Measurements from ENCODE around the gene DISP1. TPM values are rescaled to one million over a fixed set of nuclear protein-coding genes. Genes with fewer than 3 reads are reported as not detected.

The DISP1 gene
- total RNA-seq, 1 experiment from 2014 or later: 6.6 TPM

- Histone ChIP-seq H3K4me3 (ENCODE audit: low read depth, low read length) (no peak overlapping the region), H3K27me3 (replicated peaks; ENCODE audit: control insufficient read depth, insufficient read depth, low read length) (no peaks in the 10 kb centered on the region), H3K4me1 (no peaks in the 10 kb centered on the region), H3K9me3 (no peaks in the 10 kb centered on the region), H3K36me3 (ENCODE audit: control insufficient read depth, insufficient read depth, low read length) (no peaks in the 10 kb centered on the region)
- Mint-ChIP-seq H3K9me3 (ENCODE audit: unreplicated experiment) (no peaks in the 10 kb centered on the region), H3K36me3 (ENCODE audit: insufficient read depth, unreplicated experiment) (no peaks in the 10 kb centered on the region), H3K4me3 (ENCODE audit: unreplicated experiment) (no peak overlapping the region), H3K4me1 (ENCODE audit: low read depth, unreplicated experiment) (peaks cover 14% of the 10 kb centered on the region), H3K27me3 (ENCODE audit: insufficient read depth, unreplicated experiment) (no peaks in the 10 kb centered on the region), H3K27ac (ENCODE audit: unreplicated experiment) (no peak overlapping the region)
- POLR2A ChIA-PET: no interaction called here
- CTCF ChIA-PET: no interaction called here
- intact Hi-C loops (cut with micrococcal nuclease; ENCODE audit: unreplicated experiment): no loop called here
- no peak for TF ChIP-seq CTCF (IDR thresholded peaks at IDR 0.05; ENCODE audit: insufficient read depth in 1 of 2, low read depth in 1 of 2, low read length in 1 of 2, severe bottlenecking in 1 of 2, unreplicated experiment in 1 of 2)
- DNase-seq: no peak
- no TSS peak for BruUV-seq (replicated peaks)
Measured at GRCh38 chr1:222824641-222825040, 9.8 kb downstream of the DISP1 start.

GRCh38 chr1:222828939-222829338, 14.1 kb downstream of the DISP1 start:
- ChIA-PET CTCF (no interaction called here), POLR2A (no interaction called here)
- H3K4me1 Mint-ChIP-seq (ENCODE audit: low read depth, unreplicated experiment): peaks cover 8% of the 10 kb centered on the region
- H3K4me3 ChIP-seq (ENCODE audit: low read depth, low read length): no peak overlapping the region
- no peaks in the 10 kb centered on the region for H3K27me3 Mint-ChIP-seq (ENCODE audit: insufficient read depth, unreplicated experiment)
- no peaks in the 10 kb centered on the region for H3K27me3 ChIP-seq (replicated peaks; ENCODE audit: control insufficient read depth, insufficient read depth, low read length)
- H3K27ac Mint-ChIP-seq (ENCODE audit: unreplicated experiment): no peak overlapping the region
- H3K36me3 ChIP-seq (ENCODE audit: control insufficient read depth, insufficient read depth, low read length): no peaks in the 10 kb centered on the region
- H3K9me3 ChIP-seq: no peaks in the 10 kb centered on the region
- intact Hi-C loops (cut with micrococcal nuclease; ENCODE audit: unreplicated experiment): no loop called here
- no peak for TF ChIP-seq CTCF (IDR thresholded peaks at IDR 0.05; ENCODE audit: insufficient read depth in 1 of 2, low read depth in 1 of 2, low read length in 1 of 2, severe bottlenecking in 1 of 2, unreplicated experiment in 1 of 2)
- no peaks in the 10 kb centered on the region for H3K36me3 Mint-ChIP-seq (ENCODE audit: insufficient read depth, unreplicated experiment)
- no peaks in the 10 kb centered on the region for H3K9me3 Mint-ChIP-seq (ENCODE audit: unreplicated experiment)
- BruUV-seq (replicated peaks): no TSS peak
- no peak for DNase-seq
- no peak overlapping the region for H3K4me3 Mint-ChIP-seq (ENCODE audit: unreplicated experiment)
- peaks cover 7% of the 10 kb centered on the region for H3K4me1 ChIP-seq

- H3K36me3 ChIP-seq (ENCODE audit: control insufficient read depth, insufficient read depth, low read length): no peaks in the 10 kb centered on the region
- ChIA-PET POLR2A (no interaction called here), CTCF (no interaction called here)
- peaks cover 7% of the 10 kb centered on the region for H3K4me1 ChIP-seq
- no peaks in the 10 kb centered on the region for H3K9me3 ChIP-seq
- no peak overlapping the region for H3K4me3 Mint-ChIP-seq (ENCODE audit: unreplicated experiment)
- H3K27me3 Mint-ChIP-seq (ENCODE audit: insufficient read depth, unreplicated experiment): no peaks in the 10 kb centered on the region
- no peak for DNase-seq
- H3K9me3 Mint-ChIP-seq (ENCODE audit: unreplicated experiment): no peaks in the 10 kb centered on the region
- no peak overlapping the region for H3K27ac Mint-ChIP-seq (ENCODE audit: unreplicated experiment)
- no TSS peak for BruUV-seq (replicated peaks)
- H3K4me3 ChIP-seq (ENCODE audit: low read depth, low read length): no peak overlapping the region
- H3K36me3 Mint-ChIP-seq (ENCODE audit: insufficient read depth, unreplicated experiment): no peaks in the 10 kb centered on the region
- intact Hi-C loops (cut with micrococcal nuclease; ENCODE audit: unreplicated experiment): no loop called here
- TF ChIP-seq CTCF (IDR thresholded peaks at IDR 0.05; ENCODE audit: insufficient read depth in 1 of 2, low read depth in 1 of 2, low read length in 1 of 2, severe bottlenecking in 1 of 2, unreplicated experiment in 1 of 2): no peak
- no peaks in the 10 kb centered on the region for H3K27me3 ChIP-seq (replicated peaks; ENCODE audit: control insufficient read depth, insufficient read depth, low read length)
- H3K4me1 Mint-ChIP-seq (ENCODE audit: low read depth, unreplicated experiment): peaks cover 8% of the 10 kb centered on the region
Measured at GRCh38 chr1:222829868-222830267, 15.0 kb downstream of the DISP1 start.

Measured in Caco-2 (cell line).